IMR-90 (cell line): ENCODE data around the gene TBX10. TPM values are rescaled to one million over a fixed set of nuclear protein-coding genes. Genes with fewer than 3 reads are reported as not detected.

ENCODE experiments used
- ATAC-seq: fragments of 200-7000 bp; cut with Tn5 transposase; 2 replicates; pipeline ENCODE4 v1.9.1; 2020; ENCODE audit warnings: low read depth, mild to moderate bottlenecking, moderate library complexity
- BruUV-seq: library from RNA; stranded (reverse); fragments of 400-500 nt; replicated peaks from 2 replicates; lab custom pipeline; 2021; lab: Mats Ljungman, UMichigan
- CTCF ChIA-PET: fragments of 300-600 bp; formaldehyde crosslinking; extraction: SDS; loops from one replicate; lab custom pipeline; 2021; ENCODE audit warnings: antibody characterized with exemption; lab: Yijun Ruan, JAX
- POLR2A ChIA-PET: fragments of 300-600 bp; sonication (Branson Sonifier 250); formaldehyde crosslinking; loops from one replicate; lab custom pipeline; 2022; ENCODE audit warnings: antibody characterized with exemption; ENCODE audit not compliant: unreplicated experiment; lab: Charles Lee
- DNase-seq: peaks from one replicate; pipeline ENCODE4 v3.0.0; 2013
- H2AFZ ChIP-seq: replicated peaks from 2 replicates; pipeline ENCODE3; 2013; ENCODE audit warnings: low read length, mild to moderate bottlenecking; ENCODE audit not compliant: poor library complexity
- H2AK5ac ChIP-seq: 2 replicates; pipeline ENCODE4 v1.6.1; 2013; ENCODE audit warnings: low read depth, low read length, inconsistent platforms
- H2AK9ac ChIP-seq: replicated peaks from 2 replicates; pipeline ENCODE3; 2013; ENCODE audit warnings: mild to moderate bottlenecking, low read depth, low read length, moderate library complexity; ENCODE audit not compliant: poor library complexity
- H2BK120ac ChIP-seq: 2 replicates; pipeline ENCODE4 v1.6.1; 2013; ENCODE audit warnings: low read depth, low read length, inconsistent platforms
- H2BK15ac ChIP-seq: 3 replicates; pipeline ENCODE4 v1.6.1; 2013; ENCODE audit warnings: low read depth, low read length, inconsistent platforms
- H2BK20ac ChIP-seq: 2 replicates; pipeline ENCODE4 v1.6.1; 2013; ENCODE audit warnings: low read depth, mild to moderate bottlenecking, inconsistent platforms, low read length, moderate library complexity
- H2BK5ac ChIP-seq: 2 replicates; pipeline ENCODE4 v1.6.1; 2013; ENCODE audit warnings: mild to moderate bottlenecking, low read depth, low read length, inconsistent platforms; ENCODE audit not compliant: poor library complexity, severe bottlenecking
- H3K14ac ChIP-seq: replicated peaks from 2 replicates; pipeline ENCODE4 v1.6.1; 2013; ENCODE audit warnings: low read depth, low read length, inconsistent platforms
- H3K18ac ChIP-seq: 2 replicates; pipeline ENCODE4 v1.6.1; 2013; ENCODE audit warnings: low read depth, low read length, control low read depth
- H3K23ac ChIP-seq: 2 replicates; pipeline ENCODE4 v1.6.1; 2013; ENCODE audit warnings: low read depth, low read length, inconsistent platforms
- H3K27ac ChIP-seq: 2 replicates; pipeline ENCODE4 v1.5.1; 2013; ENCODE audit warnings: mild to moderate bottlenecking, control low read depth, low read length; ENCODE audit not compliant: insufficient read depth
- H3K27me3 ChIP-seq: 2 replicates; pipeline ENCODE4 v1.6.1; 2013; ENCODE audit warnings: low read length; ENCODE audit not compliant: control insufficient read depth, insufficient read depth
- H3K36me3 ChIP-seq: 2 replicates; pipeline ENCODE4 v1.6.1; 2013; ENCODE audit warnings: low read length, mixed read lengths; ENCODE audit not compliant: control insufficient read depth, insufficient read depth
- H3K4ac ChIP-seq: 2 replicates; pipeline ENCODE4 v1.6.1; 2013; ENCODE audit warnings: low read depth, low read length, inconsistent platforms
- H3K4me1 ChIP-seq: 2 replicates; pipeline ENCODE4 v1.6.1; 2013; ENCODE audit warnings: low read length, mixed read lengths; ENCODE audit not compliant: control insufficient read depth, insufficient read depth
- H3K4me2 ChIP-seq: 2 replicates; pipeline ENCODE4 v1.6.1; 2013; ENCODE audit warnings: low read depth, mild to moderate bottlenecking, control low read depth, low read length, moderate library complexity
- H3K4me3 ChIP-seq: 2 replicates; pipeline ENCODE4 v1.5.1; 2013; ENCODE audit warnings: low read depth, mild to moderate bottlenecking, control low read depth, low read length, moderate library complexity; ENCODE audit not compliant: insufficient read depth
- H3K56ac ChIP-seq: 2 replicates; pipeline ENCODE4 v1.6.1; 2013; ENCODE audit warnings: low read length, inconsistent platforms; ENCODE audit not compliant: insufficient read depth; ENCODE audit errors: extremely low read depth
- H3K79me1 ChIP-seq, 2 experiments: 2 replicates each; pipeline ENCODE4 v1.6.1; 2013; ENCODE audit warnings: low read length in 2 of 2, inconsistent platforms in 1 of 2, low read depth in 1 of 2
- H3K9ac ChIP-seq: 2 replicates; pipeline ENCODE4 v1.6.1; 2013; ENCODE audit warnings: low read depth, low read length, control low read depth
- H3K9me1 ChIP-seq: 2 replicates; pipeline ENCODE4 v1.6.1; 2013; ENCODE audit warnings: low read length, inconsistent platforms; ENCODE audit not compliant: insufficient read depth
- H3K9me3 ChIP-seq: 2 replicates; pipeline ENCODE4 v1.6.1; 2013; ENCODE audit warnings: low read length; ENCODE audit not compliant: control insufficient read depth, insufficient read depth
- H4K20me1 ChIP-seq: 2 replicates; pipeline ENCODE4 v1.6.1; 2013; ENCODE audit warnings: low read length, inconsistent platforms; ENCODE audit not compliant: insufficient read depth
- H4K5ac ChIP-seq: 2 replicates; pipeline ENCODE4 v1.6.1; 2013; ENCODE audit warnings: mild to moderate bottlenecking, low read depth, low read length, control low read depth
- H4K8ac ChIP-seq, 2 experiments: 2 replicates each; pipeline ENCODE4 v1.6.1; 2013; ENCODE audit warnings: low read depth in 2 of 2, low read length in 2 of 2, control low read depth in 1 of 2, inconsistent platforms in 1 of 2
- H4K91ac ChIP-seq: 2 replicates; pipeline ENCODE4 v1.6.1; 2013; ENCODE audit warnings: low read depth, low read length, inconsistent platforms; ENCODE audit not compliant: insufficient read depth
- BHLHE40 ChIP-seq: fragments of 150-350 bp; IDR thresholded peaks from 2 replicates; pipeline ENCODE4 v1.6.1; 2016; ENCODE audit warnings: mild to moderate bottlenecking, low read depth, low read length
- CHD1 ChIP-seq: IDR thresholded peaks from 2 replicates; pipeline ENCODE4 v1.6.1; 2012; ENCODE audit warnings: low read depth, low read length, improper control_type of control experiment
- CTCF ChIP-seq: conservative IDR thresholded peaks from 2 replicates; pipeline ENCODE4 v1.5.1; 2012; ENCODE audit warnings: mild to moderate bottlenecking, low read depth, low read length, improper control_type of control experiment
- FOS ChIP-seq: fragments of 150-350 bp; IDR thresholded peaks from 2 replicates; pipeline ENCODE4 v1.6.1; 2016; ENCODE audit warnings: low read depth, low read length
- MAFK ChIP-seq: IDR thresholded peaks from 2 replicates; pipeline ENCODE4 v1.6.1; 2012; ENCODE audit warnings: low read depth, low read length, improper control_type of control experiment
- MAZ ChIP-seq: IDR thresholded peaks from 2 replicates; pipeline ENCODE4 v1.6.1; 2012; ENCODE audit warnings: low read depth, mild to moderate bottlenecking, low read length, improper control_type of control experiment, moderate library complexity, borderline replicate concordance
- MXI1 ChIP-seq: IDR thresholded peaks from 2 replicates; pipeline ENCODE4 v1.6.1; 2012; ENCODE audit warnings: low read depth, mild to moderate bottlenecking, low read length, moderate library complexity, borderline replicate concordance
- RCOR1 ChIP-seq: IDR thresholded peaks from 2 replicates; pipeline ENCODE4 v1.6.1; 2012; ENCODE audit warnings: mild to moderate bottlenecking, low read length, improper control_type of control experiment; ENCODE audit not compliant: insufficient replicate concordance
- SMC3 ChIP-seq: fragments of 150-350 bp; IDR thresholded peaks from 2 replicates; pipeline ENCODE4 v1.6.1; 2016; ENCODE audit warnings: low read depth, mild to moderate bottlenecking, antibody characterized with exemption, low read length, moderate library complexity
- WGBS, 2 experiments: methylation state at CpG; one replicate each; pipeline versions ENCODE4 v1.1.5 to v1.1.7; 2013; ENCODE audit warnings: missing lambda C conversion rate in 2 of 2; ENCODE audit not compliant: insufficient read length in 1 of 2; ENCODE audit errors: extremely low coverage in 2 of 2; 5-methylcytosine and 5-hydroxymethylcytosine counted together
- dilution Hi-C: fragments of 300-500 bp; cut with HindIII; formaldehyde crosslinking; loops from one replicate; pipeline ENCODE4 v1.14.3; 2018; ENCODE audit warnings: low sequenced_read_pairs; ENCODE audit not compliant: unreplicated experiment
- in situ Hi-C: fragments of 300-500 bp; cut with MboI; formaldehyde crosslinking; loops from 3 replicates; pipeline ENCODE4 v1.14.3; 2019; ENCODE audit warnings: low sequenced_read_pairs, inconsistent platforms, mixed read lengths
- intact Hi-C: fragments of 100-400 bp; cut with micrococcal nuclease; formaldehyde crosslinking; loops from 2 replicates; pipeline ENCODE4 v1.10.0; 2022
- polyA plus RNA-seq, 3 experiments: library from polyadenylated mRNA; depleted of rRNA; stranded (reverse); fragments of >200 nt; gene quantifications; 2 replicates each; pipeline ENCODE4 v1.2.3, GENCODE V29; 2012; ENCODE audit warnings: low replicate concordance in 1 of 3
- total RNA-seq: library from RNA; depleted of rRNA; stranded (reverse); fragments of >200 nt; gene quantifications from 2 replicates; pipeline ENCODE4 v1.2.3, GENCODE V29; 2012
- TF ChIP-seq, protein P1 (sequence below): fragments of 150-350 bp; IDR thresholded peaks from 2 replicates; pipeline ENCODE4 v1.6.1; 2016; ENCODE audit warnings: low read depth, mild to moderate bottlenecking, low read length, moderate library complexity, borderline replicate concordance
- TF ChIP-seq, protein P2 (sequence below): fragments of 150-350 bp; IDR thresholded peaks from 2 replicates; pipeline ENCODE4 v1.6.1; 2017; ENCODE audit warnings: mild to moderate bottlenecking, antibody characterized with exemption, low read length, low read depth

TBX10 gene
- total and polyA plus RNA-seq, 2 of the 4 experiments (the other 2 are of a cell fraction), result not detected

GRCh38 chr11:67630943-67631331, 8.6 kb downstream of the TBX10 start:
- H2AK5ac ChIP-seq, result peak overlapping the region; percentile 46; the same call in 1 of the 2 replicates
- no peak for DNase-seq
- peak overlapping the region; percentile 73; the same call in 1 of the 2 replicates for H3K14ac ChIP-seq
- no peak overlapping the region for H2BK15ac ChIP-seq
- peak overlapping the region; percentile 70 for H3K4ac ChIP-seq
- H3K9ac ChIP-seq, result peak overlapping the region; percentile 75
- H3K9me3 ChIP-seq, result no peaks in the 10 kb centered on the region
- 0 out of 2 replicates have a peak, but pooled peaks cover 3% of the 10 kb centered on the region for H3K4me1 ChIP-seq
- intact Hi-C loops (no loop called here), in situ Hi-C loops (no loop called here), dilution Hi-C loops (no loop called here)
- H3K36me3 ChIP-seq, result no peaks in the 10 kb centered on the region
- H2AFZ ChIP-seq, result peak overlapping the region; percentile 100
- peak overlapping the region; percentile 52; the same call in 1 of the 2 replicates for H4K5ac ChIP-seq
- no peak overlapping the region for H3K18ac ChIP-seq
- CTCF ChIA-PET, result interaction anchor here (1.0 to 2.0 kb wide), 2 partner anchors 12 to 27 kb away, joined by 3 to 7 read pairs; no protein-coding TSS in a partner anchor
- peak overlapping the region; percentile 47 for H3K27ac ChIP-seq
- no peak overlapping the region for H2BK5ac ChIP-seq
- peaks cover 4% of the 10 kb centered on the region; the same call in 1 of the 2 replicates for H3K9me1 ChIP-seq
- H3K27me3 ChIP-seq, result peaks cover 5% of the 10 kb centered on the region; the same call in 1 of the 2 replicates
- TF ChIP-seq, protein P1, sequence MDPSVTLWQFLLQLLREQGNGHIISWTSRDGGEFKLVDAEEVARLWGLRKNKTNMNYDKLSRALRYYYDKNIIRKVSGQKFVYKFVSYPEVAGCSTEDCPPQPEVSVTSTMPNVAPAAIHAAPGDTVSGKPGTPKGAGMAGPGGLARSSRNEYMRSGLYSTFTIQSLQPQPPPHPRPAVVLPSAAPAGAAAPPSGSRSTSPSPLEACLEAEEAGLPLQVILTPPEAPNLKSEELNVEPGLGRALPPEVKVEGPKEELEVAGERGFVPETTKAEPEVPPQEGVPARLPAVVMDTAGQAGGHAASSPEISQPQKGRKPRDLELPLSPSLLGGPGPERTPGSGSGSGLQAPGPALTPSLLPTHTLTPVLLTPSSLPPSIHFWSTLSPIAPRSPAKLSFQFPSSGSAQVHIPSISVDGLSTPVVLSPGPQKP, result no peak
- TF ChIP-seq, protein P2, sequence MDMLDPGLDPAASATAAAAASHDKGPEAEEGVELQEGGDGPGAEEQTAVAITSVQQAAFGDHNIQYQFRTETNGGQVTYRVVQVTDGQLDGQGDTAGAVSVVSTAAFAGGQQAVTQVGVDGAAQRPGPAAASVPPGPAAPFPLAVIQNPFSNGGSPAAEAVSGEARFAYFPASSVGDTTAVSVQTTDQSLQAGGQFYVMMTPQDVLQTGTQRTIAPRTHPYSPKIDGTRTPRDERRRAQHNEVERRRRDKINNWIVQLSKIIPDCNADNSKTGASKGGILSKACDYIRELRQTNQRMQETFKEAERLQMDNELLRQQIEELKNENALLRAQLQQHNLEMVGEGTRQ, result no peak
- no peak for TF ChIP-seq MXI1
- TF ChIP-seq CHD1, result no peak
- no peak for TF ChIP-seq MAZ
- no peak for TF ChIP-seq BHLHE40
- TF ChIP-seq CTCF, result no peak
- no peak for TF ChIP-seq FOS
- no peak for TF ChIP-seq MAFK
- no peak for TF ChIP-seq SMC3
- TF ChIP-seq RCOR1, result no peak
- H4K20me1 ChIP-seq, result no peaks in the 10 kb centered on the region
- no peak for ATAC-seq
- H3K56ac ChIP-seq, result no peak overlapping the region
- peak overlapping the region; percentile 70; the same call in 1 of the 2 replicates for H4K91ac ChIP-seq
- 73% methylated on average over 3 of the region's 16 CpGs; no CpG with 5 or more reads in 1 of the 2 experiments for WGBS, 2 experiments
- no peak overlapping the region for H2BK120ac ChIP-seq
- H3K79me1 ChIP-seq, result no peaks in the 10 kb centered on the region
- peak overlapping the region; percentile 91 for H2AK9ac ChIP-seq
- H3K23ac ChIP-seq, result peak overlapping the region; percentile 56; the same call in 1 of the 2 replicates
- H4K8ac ChIP-seq, result peak overlapping the region; percentile 74 to 80; a peak in 2 of 4 replicates
- H3K4me3 ChIP-seq, result peak overlapping the region; percentile 88
- peak overlapping the region; percentile 89 for H3K4me2 ChIP-seq
- POLR2A ChIA-PET, result no interaction called here
- H2BK20ac ChIP-seq, result no peak overlapping the region
- BruUV-seq, result no TSS peak
